ENCODE measurements around the gene HSD17B2.

Gene HSD17B2

DNA sequence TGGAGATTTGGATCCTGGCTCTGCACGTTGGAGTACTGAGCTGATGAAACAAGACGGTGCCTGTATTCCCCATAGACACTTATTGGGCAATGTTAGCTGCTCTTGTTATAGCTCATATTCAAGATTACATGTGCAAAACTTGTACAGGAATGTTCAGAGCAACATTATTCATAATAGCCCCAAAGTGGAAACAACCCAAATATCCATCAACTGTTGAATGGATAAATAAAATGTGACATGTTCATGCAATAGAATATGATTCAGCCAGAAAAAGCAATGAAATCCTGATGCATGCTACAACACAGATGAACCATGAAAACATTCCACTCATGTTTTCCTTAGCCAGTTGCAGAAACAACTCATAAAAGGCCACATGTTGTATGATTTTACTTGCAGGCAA lies 18.1 kb upstream of the HSD17B2 start:
- TF ChIP-seq, protein P1, sequence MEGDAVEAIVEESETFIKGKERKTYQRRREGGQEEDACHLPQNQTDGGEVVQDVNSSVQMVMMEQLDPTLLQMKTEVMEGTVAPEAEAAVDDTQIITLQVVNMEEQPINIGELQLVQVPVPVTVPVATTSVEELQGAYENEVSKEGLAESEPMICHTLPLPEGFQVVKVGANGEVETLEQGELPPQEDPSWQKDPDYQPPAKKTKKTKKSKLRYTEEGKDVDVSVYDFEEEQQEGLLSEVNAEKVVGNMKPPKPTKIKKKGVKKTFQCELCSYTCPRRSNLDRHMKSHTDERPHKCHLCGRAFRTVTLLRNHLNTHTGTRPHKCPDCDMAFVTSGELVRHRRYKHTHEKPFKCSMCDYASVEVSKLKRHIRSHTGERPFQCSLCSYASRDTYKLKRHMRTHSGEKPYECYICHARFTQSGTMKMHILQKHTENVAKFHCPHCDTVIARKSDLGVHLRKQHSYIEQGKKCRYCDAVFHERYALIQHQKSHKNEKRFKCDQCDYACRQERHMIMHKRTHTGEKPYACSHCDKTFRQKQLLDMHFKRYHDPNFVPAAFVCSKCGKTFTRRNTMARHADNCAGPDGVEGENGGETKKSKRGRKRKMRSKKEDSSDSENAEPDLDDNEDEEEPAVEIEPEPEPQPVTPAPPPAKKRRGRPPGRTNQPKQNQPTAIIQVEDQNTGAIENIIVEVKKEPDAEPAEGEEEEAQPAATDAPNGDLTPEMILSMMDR (IDR thresholded peaks at IDR 0.05; ENCODE audit: insufficient read depth, missing control alignments): no peak
- FAIRE-seq (no peak), DNase-seq (ENCODE audit: insufficient read length, low spot score) (no peak)

DNA sequence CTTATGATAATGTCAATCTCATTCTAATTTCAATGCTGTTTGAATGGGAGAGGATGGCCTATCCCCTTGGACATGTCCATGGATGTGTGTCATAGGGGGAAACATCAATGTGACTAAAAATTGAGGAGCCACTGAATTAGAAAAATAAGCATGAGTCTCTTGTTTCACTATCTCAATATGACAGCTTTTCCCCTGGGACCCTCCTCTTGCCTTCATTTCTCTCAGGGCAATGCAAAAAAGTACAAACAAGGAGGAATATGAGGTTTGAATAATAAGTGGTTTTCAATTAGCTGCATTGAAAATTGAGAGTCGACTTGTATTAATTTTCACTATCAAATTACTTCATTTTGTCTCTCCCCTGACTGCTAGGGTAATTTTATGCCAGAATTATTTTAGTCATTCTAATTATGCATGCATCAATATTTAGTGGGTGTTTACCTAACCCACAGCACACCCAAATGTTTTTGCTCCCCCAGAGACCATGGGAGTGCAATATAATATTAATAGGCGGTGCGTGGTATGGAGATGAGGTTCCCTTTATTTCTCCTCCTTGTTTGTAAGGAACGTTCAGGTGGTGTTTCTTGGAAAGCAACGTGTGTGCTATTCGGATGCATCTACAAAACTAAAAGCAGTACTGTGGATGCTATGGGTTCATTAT lies 17.0 kb upstream of the HSD17B2 start:
- FAIRE-seq (no peak), DNase-seq (ENCODE audit: insufficient read length, low spot score) (no peak)
- TF ChIP-seq, protein P1 (IDR thresholded peaks at IDR 0.05; ENCODE audit: insufficient read depth, missing control alignments): no peak

DNA sequence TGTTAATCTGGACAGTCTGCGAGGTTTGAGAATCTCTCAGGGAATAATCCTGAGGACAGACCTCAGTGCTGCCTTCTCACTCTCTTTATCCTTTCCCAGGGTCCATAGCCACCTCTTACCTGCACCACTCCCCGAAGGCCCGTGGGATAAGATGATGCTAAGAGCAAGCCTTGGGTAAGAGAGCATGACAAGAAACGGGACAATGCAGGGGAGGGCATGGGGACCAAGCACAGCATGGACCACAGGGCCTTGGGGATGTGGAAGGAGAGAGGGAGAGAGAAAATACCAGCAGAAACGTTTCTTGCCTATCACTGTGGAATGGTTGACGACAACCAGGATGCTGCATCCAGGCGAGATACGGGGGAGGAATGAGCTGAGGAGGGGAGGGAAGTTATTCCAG lies 15.5 kb upstream of the HSD17B2 start:
- FAIRE-seq: no peak
- TF ChIP-seq, protein P1 (IDR thresholded peaks at IDR 0.05; ENCODE audit: insufficient read depth, missing control alignments): no peak

DNA sequence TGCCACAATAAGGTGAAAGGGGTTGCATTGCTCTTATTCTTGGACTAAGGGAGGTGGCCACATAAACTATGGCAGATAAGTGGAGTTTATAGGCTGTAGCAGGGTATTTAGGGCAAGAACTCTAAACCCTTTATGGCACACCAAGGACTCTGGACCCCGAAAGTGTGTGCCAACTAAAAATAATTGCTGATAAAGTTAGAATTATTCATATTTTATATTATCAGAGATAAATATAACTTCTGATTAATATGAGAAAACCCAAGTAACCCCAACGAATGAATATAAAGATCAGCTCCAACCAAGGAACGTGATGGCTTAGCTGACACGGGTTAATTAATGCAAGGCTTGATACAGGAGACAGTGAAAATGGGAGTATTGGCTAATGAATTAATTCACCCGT lies 15.0 kb upstream of the HSD17B2 start:
- TF ChIP-seq, protein P1 (IDR thresholded peaks at IDR 0.05; ENCODE audit: insufficient read depth, missing control alignments): no peak
- FAIRE-seq (no peak), DNase-seq (ENCODE audit: insufficient read length, low spot score) (no peak)

More for the DNA sequence above, 15.5 kb upstream of the HSD17B2 start:
- no peak for DNase-seq (ENCODE audit: insufficient read length, low spot score)

DNA sequence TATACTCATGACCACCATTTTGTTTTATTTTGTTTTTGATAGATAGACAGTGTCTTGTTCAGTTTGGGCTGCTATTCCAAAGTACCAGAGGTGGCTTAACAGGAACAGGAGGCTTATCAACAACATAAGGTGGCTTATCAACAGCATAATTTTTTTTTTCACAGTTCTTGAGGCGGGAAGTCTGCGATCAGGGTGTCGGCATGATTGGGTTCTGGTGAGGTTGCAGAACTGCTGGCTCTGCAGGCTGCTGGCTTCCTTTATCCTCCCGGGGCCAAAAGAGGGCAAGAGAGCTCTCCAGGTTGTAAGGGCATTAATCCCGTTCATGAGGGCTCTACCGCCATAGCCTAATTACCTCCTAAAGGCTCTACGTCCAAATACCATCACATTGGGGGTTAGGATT lies 11.8 kb upstream of the HSD17B2 start:
- TF ChIP-seq, protein P1 (IDR thresholded peaks at IDR 0.05; ENCODE audit: insufficient read depth, missing control alignments): no peak
- DNase-seq (ENCODE audit: insufficient read length, low spot score) (no peak), FAIRE-seq (no peak)

DNA sequence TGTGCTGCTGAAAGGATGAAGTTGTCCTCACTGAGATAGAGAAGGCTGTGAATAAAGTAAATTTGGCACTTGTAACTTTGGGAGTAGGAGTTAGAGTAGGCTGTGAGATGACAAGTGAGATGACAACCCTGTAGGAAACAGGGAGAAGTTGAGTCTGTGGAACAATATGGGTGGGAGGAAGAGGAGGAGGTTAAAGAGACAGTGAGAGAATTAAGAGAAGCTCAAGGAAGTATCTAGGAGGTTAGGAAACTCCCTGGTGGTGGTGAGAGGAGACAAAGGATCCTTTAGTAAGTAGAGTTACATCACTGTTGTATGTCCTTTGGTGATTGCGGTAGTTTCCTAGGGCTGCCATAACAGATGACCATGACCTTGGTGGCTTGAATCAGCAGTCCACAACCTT lies 10.7 kb upstream of the HSD17B2 start:
- no peak for FAIRE-seq
- no peak for DNase-seq (ENCODE audit: insufficient read length, low spot score)

DNA sequence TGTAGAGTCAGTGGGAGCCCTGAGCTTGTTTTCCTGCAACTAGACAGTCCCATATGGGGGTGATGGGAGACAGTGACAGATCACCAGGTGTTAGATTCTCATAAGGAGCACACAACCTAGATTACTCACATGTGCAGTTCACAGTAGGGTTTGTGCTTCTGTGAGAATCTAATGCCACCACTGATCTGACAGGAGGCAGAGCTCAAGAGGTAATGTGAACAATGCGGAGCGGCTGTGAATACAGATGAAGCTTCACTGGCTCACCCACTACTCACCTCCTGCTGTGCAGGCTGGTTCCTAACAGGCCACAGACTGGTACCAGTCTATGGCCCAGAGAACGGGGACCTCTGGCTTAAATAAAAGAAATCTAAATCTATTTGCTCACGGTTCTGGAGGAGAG lies 10.2 kb upstream of the HSD17B2 start:
- TF ChIP-seq, protein P1 (IDR thresholded peaks at IDR 0.05; ENCODE audit: insufficient read depth, missing control alignments): no peak
- FAIRE-seq (no peak), DNase-seq (ENCODE audit: insufficient read length, low spot score) (no peak)

More for the DNA sequence above, 10.7 kb upstream of the HSD17B2 start:
- TF ChIP-seq, protein P1 (IDR thresholded peaks at IDR 0.05; ENCODE audit: insufficient read depth, missing control alignments): no peak
